K562 (cell line): ENCODE results near the gene PODN. TPM values are rescaled to one million over a fixed set of nuclear protein-coding genes. Genes with fewer than 3 reads are reported as not detected.

Experiments used
- ATAC-seq: fragments of 200-7000 bp; cut with Tn5 transposase; 3 replicates; pipeline ENCODE4 v1.9.1; 2020; ENCODE audit warnings: moderate library complexity
- BruUV-seq: library from RNA; stranded (reverse); fragments of 400-500 nt; replicated peaks from 2 replicates; lab custom pipeline; 2021; lab: Mats Ljungman, UMichigan
- CTCF ChIA-PET: fragments of 300-600 bp; formaldehyde crosslinking; extraction: SDS; loops from one replicate; lab custom pipeline; 2021; ENCODE audit warnings: low intra/inter-chr PET ratio; lab: Yijun Ruan, JAX
- POLR2A ChIA-PET: fragments of 300-600, 350-650 bp; sonication (Branson Sonifier 250); formaldehyde crosslinking; extraction: SDS; loops from one replicate; lab custom pipeline; 2021; ENCODE audit warnings: antibody characterized with exemption, inconsistent platforms; lab: Yijun Ruan, JAX
- DNase-seq, 4 experiments: peaks; one replicate each; pipeline versions ENCODE4 v3.0.0 to v3.0.0-alpha.2; 2011 to 2018; ENCODE audit warnings: low spot score in 3 of 4, mixed read lengths in 3 of 4; ENCODE audit errors: extremely low read depth in 1 of 4
- FAIRE-seq: peaks from 2 replicates; lab custom pipeline; 2011; peaks lifted over from hg19 to GRCh38; lab: Jason Lieb, UNC
- H2AFZ ChIP-seq: 2 replicates; pipeline ENCODE4 v1.6.0; 2011; ENCODE audit warnings: low read depth, low read length, control low read depth, inconsistent platforms
- H3K27ac ChIP-seq: fragments of 200-600 bp; 3 replicates; pipeline ENCODE4 v1.8.0; 2011; ENCODE audit warnings: low read depth, mild to moderate bottlenecking, control low read depth, inconsistent platforms, low read length, moderate library complexity, mixed read lengths; ENCODE audit errors: extremely low read depth
- H3K27me3 ChIP-seq, 2 experiments: fragments of 300-600 bp in 1 of 2; 2 replicates in 1 of 2; 3 replicates in 1 of 2; pipeline versions ENCODE4 v1.6.0 to v1.8.0; 2011; ENCODE audit warnings: inconsistent platforms in 2 of 2, low read length in 2 of 2, mild to moderate bottlenecking in 1 of 2, mixed read lengths in 1 of 2, moderate library complexity in 1 of 2; ENCODE audit not compliant: control insufficient read depth in 2 of 2, insufficient read depth in 2 of 2
- H3K36me3 ChIP-seq: fragments of 300-600 bp; 3 replicates; pipeline ENCODE4 v1.8.0; 2011; ENCODE audit warnings: mild to moderate bottlenecking, low read length, inconsistent platforms; ENCODE audit not compliant: control insufficient read depth, insufficient read depth
- H3K4me1 ChIP-seq, 2 experiments: fragments of 200-600 bp in 1 of 2; replicated peaks in 1 of 2; 2 replicates in 1 of 2; 3 replicates in 1 of 2; pipeline versions ENCODE4 v1.5.1 to v1.8.0; 2011; ENCODE audit warnings: inconsistent platforms in 2 of 2, low read length in 2 of 2, mild to moderate bottlenecking in 1 of 2, mixed read lengths in 1 of 2, moderate library complexity in 1 of 2; ENCODE audit not compliant: control insufficient read depth in 2 of 2, insufficient read depth in 2 of 2
- H3K4me2 ChIP-seq: 2 replicates; pipeline ENCODE4 v1.6.1; 2011; ENCODE audit warnings: low read length, control low read depth, inconsistent platforms, mixed read lengths; ENCODE audit not compliant: insufficient read depth
- H3K4me3 ChIP-seq: fragments of 200-600 bp; sonication (generic), shearing (Covaris generic); 2 replicates; pipeline ENCODE4 v1.5.1; 2016; ENCODE audit warnings: control low read depth, inconsistent platforms
- H3K79me2 ChIP-seq: fragments of 200-600 bp; 3 replicates; pipeline ENCODE4 v1.8.0; 2011; ENCODE audit warnings: low read length, inconsistent platforms; ENCODE audit not compliant: control insufficient read depth, insufficient read depth
- H3K9ac ChIP-seq, 2 experiments: 2 replicates each; pipeline versions ENCODE4 v1.6.0 to v1.6.1; 2011; ENCODE audit warnings: low read depth in 2 of 2, low read length in 2 of 2, control low read depth in 1 of 2, inconsistent platforms in 1 of 2, mild to moderate bottlenecking in 1 of 2, mixed read lengths in 1 of 2; ENCODE audit not compliant: insufficient read depth in 1 of 2
- H3K9me1 ChIP-seq: one replicate; pipeline ENCODE4 v1.6.0; 2011; ENCODE audit warnings: inconsistent platforms, mild to moderate bottlenecking, low read length, moderate library complexity; ENCODE audit not compliant: control insufficient read depth, insufficient read depth
- H3K9me3 ChIP-seq: replicated peaks from 2 replicates; pipeline ENCODE4 v1.5.1; 2011; ENCODE audit warnings: low read depth, low read length, inconsistent platforms; ENCODE audit not compliant: control insufficient read depth, insufficient read depth
- H4K20me1 ChIP-seq: replicated peaks from 2 replicates; pipeline ENCODE4 v1.6.1; 2011; ENCODE audit warnings: low read length, inconsistent platforms, mixed read lengths; ENCODE audit not compliant: control insufficient read depth, insufficient read depth
- CTCF ChIP-seq, 3 experiments: IDR thresholded peaks in 2 of 3; conservative IDR thresholded peaks in 1 of 3; 2 replicates each; pipeline ENCODE4 v1.5.1; 2011 to 2012; ENCODE audit warnings: low read length in 3 of 3, mild to moderate bottlenecking in 3 of 3, control low read depth in 2 of 3, improper control_type of control experiment in 1 of 3, inconsistent platforms in 1 of 3, low read depth in 1 of 3, mixed read lengths in 1 of 3, moderate library complexity in 1 of 3; ENCODE audit not compliant: insufficient read depth in 2 of 3
- MLX ChIP-seq, 2 experiments: fragments of 450-650 bp in 1 of 2; sonication (generic) in 1 of 2; formaldehyde crosslinking; conservative IDR thresholded peaks; 2 replicates each; pipeline versions ENCODE4 v1.4.0 to v1.8.1; 2020 to 2022; ENCODE audit warnings: mild to moderate bottlenecking in 1 of 2, missing genetic modification reagents in 1 of 2
- RAD21 ChIP-seq, 2 experiments: fragments of 250-450 bp in 1 of 2; fragments of 450-650 bp in 1 of 2; sonication (Bioruptor Pico) in 1 of 2; formaldehyde crosslinking in 1 of 2; IDR thresholded peaks in 1 of 2; conservative IDR thresholded peaks in 1 of 2; 2 replicates each; pipeline versions ENCODE4 v1.4.0 to v1.8.0; 2020 to 2022; ENCODE audit warnings: mild to moderate bottlenecking in 2 of 2, moderate library complexity in 1 of 2
- REST ChIP-seq, 2 experiments: fragments of 450-650 bp; formaldehyde crosslinking in 1 of 2; IDR thresholded peaks; 2 replicates each; pipeline versions ENCODE4 v1.4.0 to v1.6.1; 2014 to 2020; ENCODE audit warnings: mild to moderate bottlenecking in 2 of 2, borderline replicate concordance in 1 of 2, low read depth in 1 of 2
- ZNF586 ChIP-seq: fragments of 450-650 bp; formaldehyde crosslinking; conservative IDR thresholded peaks from 2 replicates; pipeline ENCODE4 v1.4.0; 2020; ENCODE audit warnings: mild to moderate bottlenecking, moderate library complexity
- WGBS: fragments of 100-300 bp; shearing (Covaris generic); methylation state at CpG from one replicate; pipeline ENCODE4 v1.1.6; 2016; ENCODE audit warnings: low coverage, mixed read lengths; ENCODE audit not compliant: insufficient coverage; ENCODE audit errors: missing lambda C conversion rate; 5-methylcytosine and 5-hydroxymethylcytosine counted together
- in situ Hi-C: fragments of 300-500 bp; cut with MboI; formaldehyde crosslinking; loops from 4 replicates; pipeline ENCODE4 v1.15.0; 2018; ENCODE audit warnings: inconsistent platforms, mixed read lengths
- intact Hi-C: fragments of 100-400 bp; cut with micrococcal nuclease; formaldehyde crosslinking; loops from 2 replicates; pipeline ENCODE4 v1.14.2; 2022
- polyA plus RNA-seq, 8 experiments: library from polyadenylated mRNA; depleted of rRNA in 4 of 8; stranded (reverse) in 5 of 8; unstranded in 3 of 8; fragments of >200 nt; fragmentation: Nextera tagmentation in 2 of 8; fragmentation: Illumina TruSeq in 1 of 8; extraction: Ambion mirVana in 2 of 8; extraction: Trizol in 1 of 8; gene quantifications; 2 replicates each; pipeline versions ENCODE4 v1.2.1 to v1.2.3, GENCODE V29; 2011 to 2014; ENCODE audit warnings: inconsistent platforms in 1 of 8, missing spikeins in 1 of 8
- total RNA-seq, 7 experiments: library from RNA; depleted of rRNA in 6 of 7; stranded (reverse); fragments of >200 nt in 6 of 7; fragmentation: Illumina TruSeq in 2 of 7; extraction: Trizol in 2 of 7; gene quantifications; 2 replicates each; pipeline versions ENCODE4 v1.2.1 to v1.2.3, GENCODE V29; 2011 to 2021; ENCODE audit warnings: low replicate concordance in 1 of 7

Gene PODN
- total and polyA plus RNA-seq, 9 of the 15 experiments (the other 6 are each of a cell fraction or from before 2014, with no cell fraction given): not detected

- Histone ChIP-seq H3K4me2 (no peak overlapping the region), H3K79me2 (no peaks in the 10 kb centered on the region), H4K20me1 (no peaks in the 10 kb centered on the region), H3K27ac (no peak overlapping the region), H2AFZ (no peak overlapping the region), H3K36me3 (no peaks in the 10 kb centered on the region), H3K9me3 (no peaks in the 10 kb centered on the region), H3K4me1 (peaks cover 0 to 31% of the 10 kb centered on the region in 2 experiments; a peak in 2 of 5 replicates), H3K9me1 (no peaks in the 10 kb centered on the region), H3K9ac (0 out of 4 replicates have a peak overlapping the region, but pooled peaks of 1 of the 2 experiments have one; percentile 43), H3K4me3 (no peak overlapping the region), H3K27me3 (peaks cover 29 to 66% of the 10 kb centered on the region in 2 experiments)
- intact Hi-C loops (loop anchor here (10.0 kb wide), 1 partner anchor 161 kb away; no protein-coding TSS in a partner anchor), in situ Hi-C loops (no loop called here)
- ATAC-seq (peak; percentile 52), DNase-seq (peak in 1 of 4 experiments; percentile 40), FAIRE-seq (no peak)
- TF ChIP-seq RAD21 (CRISPR knock-in tag; conservative IDR thresholded peaks at IDR 0.05 in 1 of 2, IDR thresholded peaks at IDR 0.05 in 1 of 2) (peak in 1 of 2 experiments; percentile 64; a peak in 2 of 4 replicates), CTCF (IDR thresholded peaks at IDR 0.05 in 2 of 3, conservative IDR thresholded peaks at IDR 0.05 in 1 of 3; ENCODE audit: insufficient read depth in 2 of 3, low read depth in 1 of 3, low read length in 3 of 3) (peak; percentile 32 to 38 (median 36); a peak in 4 of 6 replicates), ZNF586 (CRISPR knock-in tag) (no peak), MLX (CRISPR knock-in tag; conservative IDR thresholded peaks at IDR 0.05) (no peak), REST (IDR thresholded peaks at IDR 0.05; ENCODE audit: borderline replicate concordance) (peak; percentile 49; the same call in 1 of the 2 replicates), REST (CRISPR knock-in tag; IDR thresholded peaks at IDR 0.05; ENCODE audit: low read depth) (no peak)
- ChIA-PET POLR2A (no interaction called here), CTCF (no interaction called here)
- WGBS: 14% methylated on average over 7 of the region's 7 CpGs
- no TSS peak for BruUV-seq
Measured at GRCh38 chr1:53065391-53065790, 3.4 kb downstream of the PODN start.
